ENCODE data around the gene CAPZB.

DNA sequence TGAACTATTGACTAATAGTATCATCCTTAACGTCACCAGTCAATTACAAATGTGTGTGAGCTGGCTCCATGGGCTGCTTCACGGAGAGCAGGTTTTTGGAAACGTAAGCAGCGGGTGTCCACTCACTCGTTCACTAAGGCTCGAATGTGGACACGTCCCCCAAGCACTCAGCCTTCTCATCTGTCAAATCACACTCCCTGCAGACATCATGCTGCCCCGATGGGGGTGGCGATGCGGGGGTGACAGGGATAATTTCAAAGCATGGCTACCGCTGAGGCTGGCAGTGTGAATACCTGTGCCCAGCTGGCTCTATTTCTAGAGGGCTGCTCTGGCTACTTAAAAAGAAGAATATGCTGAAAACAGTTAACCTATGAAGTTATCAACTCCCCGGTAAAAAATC is 71.3 kb downstream of the CAPZB start:
- TF ChIP-seq, protein P1, sequence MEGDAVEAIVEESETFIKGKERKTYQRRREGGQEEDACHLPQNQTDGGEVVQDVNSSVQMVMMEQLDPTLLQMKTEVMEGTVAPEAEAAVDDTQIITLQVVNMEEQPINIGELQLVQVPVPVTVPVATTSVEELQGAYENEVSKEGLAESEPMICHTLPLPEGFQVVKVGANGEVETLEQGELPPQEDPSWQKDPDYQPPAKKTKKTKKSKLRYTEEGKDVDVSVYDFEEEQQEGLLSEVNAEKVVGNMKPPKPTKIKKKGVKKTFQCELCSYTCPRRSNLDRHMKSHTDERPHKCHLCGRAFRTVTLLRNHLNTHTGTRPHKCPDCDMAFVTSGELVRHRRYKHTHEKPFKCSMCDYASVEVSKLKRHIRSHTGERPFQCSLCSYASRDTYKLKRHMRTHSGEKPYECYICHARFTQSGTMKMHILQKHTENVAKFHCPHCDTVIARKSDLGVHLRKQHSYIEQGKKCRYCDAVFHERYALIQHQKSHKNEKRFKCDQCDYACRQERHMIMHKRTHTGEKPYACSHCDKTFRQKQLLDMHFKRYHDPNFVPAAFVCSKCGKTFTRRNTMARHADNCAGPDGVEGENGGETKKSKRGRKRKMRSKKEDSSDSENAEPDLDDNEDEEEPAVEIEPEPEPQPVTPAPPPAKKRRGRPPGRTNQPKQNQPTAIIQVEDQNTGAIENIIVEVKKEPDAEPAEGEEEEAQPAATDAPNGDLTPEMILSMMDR (IDR thresholded peaks at IDR 0.05; ENCODE audit: borderline replicate concordance, extremely low read depth, low read length, poor library complexity, severe bottlenecking): no peak
- TF ChIP-seq EZH2 (IDR thresholded peaks at IDR 0.05; ENCODE audit: borderline replicate concordance, low read depth, low read length, severe bottlenecking): no peak

Data from DND-41 (cell line).